GM23338 (cell line): ENCODE results near the gene TBP. TPM values are rescaled to one million over a fixed set of nuclear protein-coding genes. Genes with fewer than 3 reads are reported as not detected.

Experiments
- ATAC-seq: fragments of 200-7000 bp; cut with Tn5 transposase; 3 replicates; pipeline ENCODE4 v1.9.1; 2020
- DNase-seq: peaks from one replicate; pipeline ENCODE4 v3.0.0-alpha.2; 2015; ENCODE audit warnings: low spot score
- H2AFZ ChIP-seq: fragments of 200-600 bp; sonication (generic); 2 replicates; pipeline ENCODE4 v1.8.0; 2016; ENCODE audit warnings: antibody characterized with exemption, mild to moderate bottlenecking, moderate library complexity
- H3F3A ChIP-seq: fragments of 200-600 bp; sonication (generic); replicated peaks from 2 replicates; pipeline ENCODE4 v1.8.0; 2017; ENCODE audit warnings: antibody characterized with exemption, mixed run types, low read depth
- H3K27ac ChIP-seq: fragments of 200-600 bp; sonication (generic); 2 replicates; pipeline ENCODE4 v1.6.1; 2016; ENCODE audit warnings: low read depth
- H3K27me3 ChIP-seq: fragments of 200-600 bp; sonication (generic); 2 replicates; pipeline ENCODE4 v1.8.0; 2016; ENCODE audit warnings: mild to moderate bottlenecking, mixed run types, moderate library complexity; ENCODE audit not compliant: insufficient read depth
- H3K36me3 ChIP-seq: fragments of 200-600 bp; sonication (generic); 2 replicates; pipeline ENCODE4 v1.8.0; 2016; ENCODE audit warnings: mild to moderate bottlenecking; ENCODE audit not compliant: insufficient read depth
- H3K4me1 ChIP-seq: fragments of 200-600 bp; sonication (generic); 2 replicates; pipeline ENCODE4 v1.8.0; 2016; ENCODE audit warnings: mild to moderate bottlenecking, moderate library complexity; ENCODE audit not compliant: insufficient read depth
- H3K4me2 ChIP-seq: fragments of 200-600 bp; sonication (generic); 2 replicates; pipeline ENCODE4 v1.7.1; 2017; ENCODE audit warnings: mixed run types
- H3K4me3 ChIP-seq: fragments of 200-600 bp; sonication (generic); 2 replicates; pipeline ENCODE4 v1.6.1; 2016; ENCODE audit warnings: mixed run types
- H3K79me2 ChIP-seq: fragments of 200-600 bp; sonication (generic); replicated peaks from 2 replicates; pipeline ENCODE4 v1.8.0; 2017; ENCODE audit warnings: mild to moderate bottlenecking; ENCODE audit not compliant: insufficient read depth
- H3K9me2 ChIP-seq: fragments of 200-600 bp; sonication (generic); 2 replicates; pipeline ENCODE4 v1.8.0; 2017; ENCODE audit not compliant: insufficient read depth
- H4K20me1 ChIP-seq: fragments of 200-600 bp; sonication (generic); replicated peaks from 2 replicates; pipeline ENCODE4 v1.8.0; 2017; ENCODE audit warnings: mild to moderate bottlenecking; ENCODE audit not compliant: insufficient read depth
- H3K27ac Mint-ChIP-seq: 2 replicates; pipeline ENCODE4 v1.8.0; 2020; ENCODE audit warnings: inconsistent platforms, mild to moderate bottlenecking, moderate library complexity, mixed read lengths
- H3K27me3 Mint-ChIP-seq: 3 replicates; pipeline ENCODE4 v1.8.0; 2022; ENCODE audit warnings: low read depth, mild to moderate bottlenecking, moderate library complexity, mixed read lengths, inconsistent platforms; ENCODE audit not compliant: insufficient read depth, poor library complexity
- H3K36me3 Mint-ChIP-seq: 3 replicates; pipeline ENCODE4 v1.8.0; 2021; ENCODE audit warnings: low read depth, mild to moderate bottlenecking, inconsistent platforms, moderate library complexity, mixed read lengths
- H3K4me1 Mint-ChIP-seq: 3 replicates; pipeline ENCODE4 v1.8.0; 2020; ENCODE audit warnings: mild to moderate bottlenecking, inconsistent platforms, mixed read lengths
- H3K4me3 Mint-ChIP-seq: 3 replicates; pipeline ENCODE4 v1.8.0; 2021; ENCODE audit warnings: moderate library complexity, mild to moderate bottlenecking, inconsistent platforms, mixed read lengths
- H3K9me3 Mint-ChIP-seq: 3 replicates; pipeline ENCODE4 v1.8.0; 2020; ENCODE audit warnings: moderate library complexity, mild to moderate bottlenecking, inconsistent platforms, mixed read lengths
- CREB1 ChIP-seq: fragments of 250-450 bp; sonication (Bioruptor Pico); IDR thresholded peaks from 2 replicates; pipeline ENCODE4 v1.5.0; 2020; ENCODE audit warnings: low read depth, mild to moderate bottlenecking, moderate library complexity
- CTCF ChIP-seq, 2 experiments: fragments of 200-600 bp in 1 of 2; sonication (generic) in 1 of 2; conservative IDR thresholded peaks; 2 replicates each; pipeline versions ENCODE4 v1.5.1 to v1.6.1; 2016 to 2017; ENCODE audit warnings: antibody characterized with exemption in 2 of 2, low read depth in 2 of 2, mild to moderate bottlenecking in 2 of 2, moderate library complexity in 1 of 2
- EZH2 ChIP-seq: fragments of 200-600 bp; sonication (generic); IDR thresholded peaks from one replicate; pipeline ENCODE4 v1.8.0; 2017; ENCODE audit warnings: antibody characterized with exemption, mild to moderate bottlenecking, low read depth; ENCODE audit not compliant: unreplicated experiment
- EZH2phosphoT487 ChIP-seq: fragments of 200-600 bp; sonication (generic); IDR thresholded peaks from one replicate; pipeline ENCODE4 v1.8.1; 2018; ENCODE audit warnings: antibody characterized with exemption; ENCODE audit not compliant: unreplicated experiment
- JUNB ChIP-seq: IDR thresholded peaks from one replicate; pipeline ENCODE4 v1.6.1; 2016; ENCODE audit warnings: antibody characterized with exemption; ENCODE audit not compliant: unreplicated experiment
- NANOG ChIP-seq: IDR thresholded peaks from 2 replicates; pipeline ENCODE4 v1.6.1; 2016; ENCODE audit warnings: antibody characterized with exemption, borderline replicate concordance
- STAT1 ChIP-seq: IDR thresholded peaks from one replicate; pipeline ENCODE4 v1.6.1; 2016; ENCODE audit warnings: antibody characterized with exemption; ENCODE audit not compliant: unreplicated experiment
- ZNF114 ChIP-seq: fragments of 250-450 bp; sonication (Bioruptor Pico); IDR thresholded peaks from 2 replicates; pipeline ENCODE4 v1.5.0; 2020; ENCODE audit warnings: mild to moderate bottlenecking, moderate library complexity
- ZNF331 ChIP-seq: fragments of 250-450 bp; sonication (Bioruptor Pico); IDR thresholded peaks from 2 replicates; pipeline ENCODE4 v1.5.0; 2020; ENCODE audit warnings: low read depth, mild to moderate bottlenecking, moderate library complexity
- polyA plus RNA-seq: library from polyadenylated mRNA; unstranded; fragments of >200 nt; fragmentation: Nextera tagmentation; extraction: Ambion mirVana; gene quantifications from 2 replicates; pipeline ENCODE4 v1.2.1, GENCODE V29; 2016
- total RNA-seq: library from RNA; depleted of rRNA; stranded (reverse); fragments of >200 nt; shearing (Covaris generic); gene quantifications from 2 replicates; pipeline ENCODE4 v1.2.3, GENCODE V29; 2014
- TF ChIP-seq, protein P1 (sequence below): IDR thresholded peaks from one replicate; pipeline ENCODE4 v1.6.1; 2018; ENCODE audit warnings: antibody characterized with exemption; ENCODE audit not compliant: unreplicated experiment
- TF ChIP-seq, protein P2 (sequence below): IDR thresholded peaks from 2 replicates; pipeline ENCODE4 v1.6.1; 2016; ENCODE audit warnings: antibody characterized with exemption
- TF ChIP-seq, protein P3 (sequence below): fragments of 250-450 bp; sonication (Bioruptor Pico); IDR thresholded peaks from 2 replicates; pipeline ENCODE4 v1.5.0; 2020; ENCODE audit warnings: mild to moderate bottlenecking, moderate library complexity

The TBP gene
- total and polyA plus RNA-seq, 2 experiments from 2014 or later = 30.3 to 36.5 TPM

- TF ChIP-seq, protein P1, sequence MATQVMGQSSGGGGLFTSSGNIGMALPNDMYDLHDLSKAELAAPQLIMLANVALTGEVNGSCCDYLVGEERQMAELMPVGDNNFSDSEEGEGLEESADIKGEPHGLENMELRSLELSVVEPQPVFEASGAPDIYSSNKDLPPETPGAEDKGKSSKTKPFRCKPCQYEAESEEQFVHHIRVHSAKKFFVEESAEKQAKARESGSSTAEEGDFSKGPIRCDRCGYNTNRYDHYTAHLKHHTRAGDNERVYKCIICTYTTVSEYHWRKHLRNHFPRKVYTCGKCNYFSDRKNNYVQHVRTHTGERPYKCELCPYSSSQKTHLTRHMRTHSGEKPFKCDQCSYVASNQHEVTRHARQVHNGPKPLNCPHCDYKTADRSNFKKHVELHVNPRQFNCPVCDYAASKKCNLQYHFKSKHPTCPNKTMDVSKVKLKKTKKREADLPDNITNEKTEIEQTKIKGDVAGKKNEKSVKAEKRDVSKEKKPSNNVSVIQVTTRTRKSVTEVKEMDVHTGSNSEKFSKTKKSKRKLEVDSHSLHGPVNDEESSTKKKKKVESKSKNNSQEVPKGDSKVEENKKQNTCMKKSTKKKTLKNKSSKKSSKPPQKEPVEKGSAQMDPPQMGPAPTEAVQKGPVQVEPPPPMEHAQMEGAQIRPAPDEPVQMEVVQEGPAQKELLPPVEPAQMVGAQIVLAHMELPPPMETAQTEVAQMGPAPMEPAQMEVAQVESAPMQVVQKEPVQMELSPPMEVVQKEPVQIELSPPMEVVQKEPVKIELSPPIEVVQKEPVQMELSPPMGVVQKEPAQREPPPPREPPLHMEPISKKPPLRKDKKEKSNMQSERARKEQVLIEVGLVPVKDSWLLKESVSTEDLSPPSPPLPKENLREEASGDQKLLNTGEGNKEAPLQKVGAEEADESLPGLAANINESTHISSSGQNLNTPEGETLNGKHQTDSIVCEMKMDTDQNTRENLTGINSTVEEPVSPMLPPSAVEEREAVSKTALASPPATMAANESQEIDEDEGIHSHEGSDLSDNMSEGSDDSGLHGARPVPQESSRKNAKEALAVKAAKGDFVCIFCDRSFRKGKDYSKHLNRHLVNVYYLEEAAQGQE = no peak
- TF ChIP-seq EZH2 (no peak), ZNF114 (CRISPR knock-in tag) (no peak), EZH2phosphoT487 (no peak)
Measured at GRCh38 chr6:170552765-170553533, 1.2 kb upstream of the TBP start, which contains the start of gene PSMB1 (continued).

DNA sequence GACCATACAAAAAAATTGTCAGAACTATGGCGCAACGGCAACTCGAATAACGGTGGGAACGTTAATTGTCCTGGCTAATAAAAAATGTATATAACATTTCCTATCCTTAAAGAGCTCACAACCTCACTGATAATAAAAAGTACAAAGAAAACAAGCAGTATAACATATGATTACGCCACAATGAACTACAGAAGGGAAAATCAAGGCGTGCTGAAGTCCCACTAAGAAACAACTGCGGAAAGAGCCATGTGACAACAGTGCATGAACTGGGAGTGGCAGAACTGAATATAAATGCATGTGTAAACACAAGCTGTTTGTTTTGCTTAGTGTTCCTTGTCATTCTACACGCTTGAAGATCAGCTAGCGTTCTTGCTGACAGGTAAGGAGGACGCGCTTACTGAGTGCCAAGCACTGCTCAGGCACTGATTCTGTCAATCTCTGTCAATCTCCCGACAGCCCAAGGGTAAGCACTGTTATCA, 596 bp upstream of the TBP start:
- peak; percentile 58 for ATAC-seq
- Histone ChIP-seq H4K20me1 (peaks cover 28% of the 10 kb centered on the region), H3K4me3 (peak overlapping the region; percentile 92), H3K79me2 (peaks cover 81% of the 10 kb centered on the region), H3K27me3 (no peaks in the 10 kb centered on the region), H3F3A (no peaks in the 10 kb centered on the region), H3K27ac (no peak overlapping the region), H3K36me3 (no peaks in the 10 kb centered on the region; the same call in 1 of the 2 replicates), H3K4me1 (peaks cover 26% of the 10 kb centered on the region), H3K9me2 (no peaks in the 10 kb centered on the region), H3K4me2 (peak overlapping the region; percentile 87), H2AFZ (peak overlapping the region; percentile 93)
- H3K27me3 Mint-ChIP-seq = peaks cover 5% of the 10 kb centered on the region
- H3K36me3 Mint-ChIP-seq = peaks cover 28% of the 10 kb centered on the region
- no peaks in the 10 kb centered on the region for H3K9me3 Mint-ChIP-seq
- no peak overlapping the region for H3K27ac Mint-ChIP-seq
- H3K4me3 Mint-ChIP-seq = no peak overlapping the region
- H3K4me1 Mint-ChIP-seq = peaks cover 15% of the 10 kb centered on the region
- DNase-seq = no peak
- TF ChIP-seq CTCF (conservative IDR thresholded peaks at IDR 0.05; ENCODE audit: low read depth in 2 of 2) = no peak
- TF ChIP-seq ZNF331 (CRISPR knock-in tag) = no peak
- TF ChIP-seq, protein P2, sequence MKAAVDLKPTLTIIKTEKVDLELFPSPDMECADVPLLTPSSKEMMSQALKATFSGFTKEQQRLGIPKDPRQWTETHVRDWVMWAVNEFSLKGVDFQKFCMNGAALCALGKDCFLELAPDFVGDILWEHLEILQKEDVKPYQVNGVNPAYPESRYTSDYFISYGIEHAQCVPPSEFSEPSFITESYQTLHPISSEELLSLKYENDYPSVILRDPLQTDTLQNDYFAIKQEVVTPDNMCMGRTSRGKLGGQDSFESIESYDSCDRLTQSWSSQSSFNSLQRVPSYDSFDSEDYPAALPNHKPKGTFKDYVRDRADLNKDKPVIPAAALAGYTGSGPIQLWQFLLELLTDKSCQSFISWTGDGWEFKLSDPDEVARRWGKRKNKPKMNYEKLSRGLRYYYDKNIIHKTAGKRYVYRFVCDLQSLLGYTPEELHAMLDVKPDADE = no peak
- TF ChIP-seq, protein P3, sequence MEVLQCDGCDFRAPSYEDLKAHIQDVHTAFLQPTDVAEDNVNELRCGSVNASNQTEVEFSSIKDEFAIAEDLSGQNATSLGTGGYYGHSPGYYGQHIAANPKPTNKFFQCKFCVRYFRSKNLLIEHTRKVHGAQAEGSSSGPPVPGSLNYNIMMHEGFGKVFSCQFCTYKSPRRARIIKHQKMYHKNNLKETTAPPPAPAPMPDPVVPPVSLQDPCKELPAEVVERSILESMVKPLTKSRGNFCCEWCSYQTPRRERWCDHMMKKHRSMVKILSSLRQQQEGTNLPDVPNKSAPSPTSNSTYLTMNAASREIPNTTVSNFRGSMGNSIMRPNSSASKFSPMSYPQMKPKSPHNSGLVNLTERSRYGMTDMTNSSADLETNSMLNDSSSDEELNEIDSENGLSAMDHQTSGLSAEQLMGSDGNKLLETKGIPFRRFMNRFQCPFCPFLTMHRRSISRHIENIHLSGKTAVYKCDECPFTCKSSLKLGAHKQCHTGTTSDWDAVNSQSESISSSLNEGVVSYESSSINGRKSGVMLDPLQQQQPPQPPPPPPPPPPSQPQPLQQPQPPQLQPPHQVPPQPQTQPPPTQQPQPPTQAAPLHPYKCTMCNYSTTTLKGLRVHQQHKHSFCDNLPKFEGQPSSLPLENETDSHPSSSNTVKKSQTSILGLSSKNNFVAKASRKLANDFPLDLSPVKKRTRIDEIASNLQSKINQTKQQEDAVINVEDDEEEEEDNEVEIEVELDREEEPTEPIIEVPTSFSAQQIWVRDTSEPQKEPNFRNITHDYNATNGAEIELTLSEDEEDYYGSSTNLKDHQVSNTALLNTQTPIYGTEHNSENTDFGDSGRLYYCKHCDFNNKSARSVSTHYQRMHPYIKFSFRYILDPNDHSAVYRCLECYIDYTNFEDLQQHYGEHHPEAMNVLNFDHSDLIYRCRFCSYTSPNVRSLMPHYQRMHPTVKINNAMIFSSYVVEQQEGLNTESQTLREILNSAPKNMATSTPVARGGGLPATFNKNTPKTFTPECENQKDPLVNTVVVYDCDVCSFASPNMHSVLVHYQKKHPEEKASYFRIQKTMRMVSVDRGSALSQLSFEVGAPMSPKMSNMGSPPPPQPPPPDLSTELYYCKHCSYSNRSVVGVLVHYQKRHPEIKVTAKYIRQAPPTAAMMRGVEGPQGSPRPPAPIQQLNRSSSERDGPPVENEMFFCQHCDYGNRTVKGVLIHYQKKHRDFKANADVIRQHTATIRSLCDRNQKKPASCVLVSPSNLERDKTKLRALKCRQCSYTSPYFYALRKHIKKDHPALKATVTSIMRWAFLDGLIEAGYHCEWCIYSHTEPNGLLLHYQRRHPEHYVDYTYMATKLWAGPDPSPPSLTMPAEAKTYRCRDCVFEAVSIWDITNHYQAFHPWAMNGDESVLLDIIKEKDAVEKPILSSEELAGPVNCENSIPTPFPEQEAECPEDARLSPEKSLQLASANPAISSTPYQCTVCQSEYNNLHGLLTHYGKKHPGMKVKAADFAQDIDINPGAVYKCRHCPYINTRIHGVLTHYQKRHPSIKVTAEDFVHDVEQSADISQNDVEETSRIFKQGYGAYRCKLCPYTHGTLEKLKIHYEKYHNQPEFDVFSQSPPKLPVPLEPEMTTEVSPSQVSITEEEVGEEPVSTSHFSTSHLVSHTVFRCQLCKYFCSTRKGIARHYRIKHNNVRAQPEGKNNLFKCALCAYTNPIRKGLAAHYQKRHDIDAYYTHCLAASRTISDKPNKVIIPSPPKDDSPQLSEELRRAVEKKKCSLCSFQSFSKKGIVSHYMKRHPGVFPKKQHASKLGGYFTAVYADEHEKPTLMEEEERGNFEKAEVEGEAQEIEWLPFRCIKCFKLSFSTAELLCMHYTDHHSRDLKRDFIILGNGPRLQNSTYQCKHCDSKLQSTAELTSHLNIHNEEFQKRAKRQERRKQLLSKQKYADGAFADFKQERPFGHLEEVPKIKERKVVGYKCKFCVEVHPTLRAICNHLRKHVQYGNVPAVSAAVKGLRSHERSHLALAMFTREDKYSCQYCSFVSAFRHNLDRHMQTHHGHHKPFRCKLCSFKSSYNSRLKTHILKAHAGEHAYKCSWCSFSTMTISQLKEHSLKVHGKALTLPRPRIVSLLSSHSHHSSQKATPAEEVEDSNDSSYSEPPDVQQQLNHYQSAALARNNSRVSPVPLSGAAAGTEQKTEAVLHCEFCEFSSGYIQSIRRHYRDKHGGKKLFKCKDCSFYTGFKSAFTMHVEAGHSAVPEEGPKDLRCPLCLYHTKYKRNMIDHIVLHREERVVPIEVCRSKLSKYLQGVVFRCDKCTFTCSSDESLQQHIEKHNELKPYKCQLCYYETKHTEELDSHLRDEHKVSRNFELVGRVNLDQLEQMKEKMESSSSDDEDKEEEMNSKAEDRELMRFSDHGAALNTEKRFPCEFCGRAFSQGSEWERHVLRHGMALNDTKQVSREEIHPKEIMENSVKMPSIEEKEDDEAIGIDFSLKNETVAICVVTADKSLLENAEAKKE = no peak
- TF ChIP-seq ZNF114 (CRISPR knock-in tag) = no peak
- TF ChIP-seq JUNB = no peak
- no peak for TF ChIP-seq NANOG
- no peak for TF ChIP-seq EZH2
- no peak for TF ChIP-seq CREB1 (CRISPR knock-in tag)
- no peak for TF ChIP-seq STAT1
